UCSD-AML1 (cell line): ENCODE measurements around the gene DTWD2.

ENCODE experiments used
- DNase-seq: peaks from one replicate; lab custom pipeline; 2025; ENCODE audit not compliant: unreplicated experiment; lab: John Stamatoyannopoulos, UW

DTWD2 gene

GRCh38 chr5:118789366-118789765 is 199.0 kb downstream of the DTWD2 start:
- DNase-seq: no peak

- no peak for DNase-seq
Observed at GRCh38 chr5:118788351-118788750, 200.0 kb downstream of the DTWD2 start.
